GM23248 (cell line): Measurements from ENCODE around the gene EPS8.

Experiments used
- EZH2 ChIP-seq: fragments of 200-600 bp; sonication (generic); IDR thresholded peaks from 2 replicates; pipeline ENCODE4 v1.6.1; 2018; ENCODE audit warnings: antibody characterized with exemption, mild to moderate bottlenecking; ENCODE audit not compliant: insufficient read depth, poor library complexity, severe bottlenecking
- EZH2phosphoT487 ChIP-seq: fragments of 200-600 bp; sonication (generic); IDR thresholded peaks from 2 replicates; pipeline ENCODE4 v1.6.1; 2018; ENCODE audit warnings: antibody characterized with exemption, moderate library complexity, mild to moderate bottlenecking, low read depth; ENCODE audit not compliant: insufficient read depth

- TF ChIP-seq EZH2phosphoT487 (no peak), EZH2 (no peak)
Observed at GRCh38 chr12:15720295-15720694, 68.9 kb downstream of the EPS8 start.
